Measurements from ENCODE around the gene TRPC4AP.

Gene TRPC4AP

GRCh38 chr20:35101620-35102019 lies 9.0 kb upstream of the TRPC4AP start:
- no peak for DNase-seq (ENCODE audit: low read depth)
- TF ChIP-seq, protein P1, sequence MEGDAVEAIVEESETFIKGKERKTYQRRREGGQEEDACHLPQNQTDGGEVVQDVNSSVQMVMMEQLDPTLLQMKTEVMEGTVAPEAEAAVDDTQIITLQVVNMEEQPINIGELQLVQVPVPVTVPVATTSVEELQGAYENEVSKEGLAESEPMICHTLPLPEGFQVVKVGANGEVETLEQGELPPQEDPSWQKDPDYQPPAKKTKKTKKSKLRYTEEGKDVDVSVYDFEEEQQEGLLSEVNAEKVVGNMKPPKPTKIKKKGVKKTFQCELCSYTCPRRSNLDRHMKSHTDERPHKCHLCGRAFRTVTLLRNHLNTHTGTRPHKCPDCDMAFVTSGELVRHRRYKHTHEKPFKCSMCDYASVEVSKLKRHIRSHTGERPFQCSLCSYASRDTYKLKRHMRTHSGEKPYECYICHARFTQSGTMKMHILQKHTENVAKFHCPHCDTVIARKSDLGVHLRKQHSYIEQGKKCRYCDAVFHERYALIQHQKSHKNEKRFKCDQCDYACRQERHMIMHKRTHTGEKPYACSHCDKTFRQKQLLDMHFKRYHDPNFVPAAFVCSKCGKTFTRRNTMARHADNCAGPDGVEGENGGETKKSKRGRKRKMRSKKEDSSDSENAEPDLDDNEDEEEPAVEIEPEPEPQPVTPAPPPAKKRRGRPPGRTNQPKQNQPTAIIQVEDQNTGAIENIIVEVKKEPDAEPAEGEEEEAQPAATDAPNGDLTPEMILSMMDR (conservative IDR thresholded peaks at IDR 0.05; ENCODE audit: low read length) = no peak
- no peak overlapping the region for H3K4me3 ChIP-seq (ENCODE audit: low read length)

- DNase-seq (ENCODE audit: low read depth) = peak; percentile 71
- no peak overlapping the region; the same call in 1 of the 2 replicates for H3K4me3 ChIP-seq (ENCODE audit: low read length)
- TF ChIP-seq, protein P1 (conservative IDR thresholded peaks at IDR 0.05; ENCODE audit: low read length) = no peak
Observed at GRCh38 chr20:35093267-35093884, 769 bp upstream of the TRPC4AP start.

DNA sequence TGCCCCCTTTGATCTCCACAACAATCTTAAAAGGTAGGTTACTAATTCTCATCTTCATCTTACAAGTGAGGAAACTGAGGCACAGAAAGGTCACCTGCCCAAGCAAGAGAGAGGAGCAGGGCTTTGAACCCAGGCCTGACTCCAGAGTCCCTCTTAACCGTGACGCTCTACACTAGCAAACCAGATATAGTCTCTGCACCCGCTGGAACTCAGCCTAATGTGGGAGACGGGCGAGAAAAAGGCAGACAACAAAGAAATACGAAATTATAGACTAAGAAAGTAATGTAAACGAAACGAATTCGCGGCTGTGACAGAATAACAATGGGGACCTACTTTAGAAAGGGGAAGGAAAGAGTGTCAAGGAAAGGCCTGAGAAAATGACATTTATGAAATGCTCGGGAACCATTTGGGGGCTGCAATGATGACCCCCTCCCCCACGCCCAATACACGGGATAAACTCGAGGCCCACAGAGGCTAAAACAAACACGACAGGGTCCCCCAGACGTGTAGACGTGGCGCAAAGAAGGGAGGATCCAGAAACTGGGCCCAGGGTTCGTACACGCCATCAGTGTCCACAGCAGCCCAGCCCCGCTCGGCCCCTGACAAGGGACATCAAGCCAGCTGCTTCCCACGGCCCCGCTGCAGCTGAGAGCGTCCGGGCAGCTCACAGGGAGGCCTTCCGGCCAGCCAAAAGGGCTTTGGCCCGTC lies 637 bp downstream of the TRPC4AP start:
- peak overlapping the region; percentile 91 for H3K4me3 ChIP-seq (ENCODE audit: low read length)
- TF ChIP-seq, protein P1 (conservative IDR thresholded peaks at IDR 0.05; ENCODE audit: low read length) = no peak
- DNase-seq (ENCODE audit: low read depth) = peak; percentile 18

GRCh38 chr20:35088231-35089145 lies 4.1 kb downstream of the TRPC4AP start:
- TF ChIP-seq, protein P1 (conservative IDR thresholded peaks at IDR 0.05; ENCODE audit: low read length) = no peak

DNA sequence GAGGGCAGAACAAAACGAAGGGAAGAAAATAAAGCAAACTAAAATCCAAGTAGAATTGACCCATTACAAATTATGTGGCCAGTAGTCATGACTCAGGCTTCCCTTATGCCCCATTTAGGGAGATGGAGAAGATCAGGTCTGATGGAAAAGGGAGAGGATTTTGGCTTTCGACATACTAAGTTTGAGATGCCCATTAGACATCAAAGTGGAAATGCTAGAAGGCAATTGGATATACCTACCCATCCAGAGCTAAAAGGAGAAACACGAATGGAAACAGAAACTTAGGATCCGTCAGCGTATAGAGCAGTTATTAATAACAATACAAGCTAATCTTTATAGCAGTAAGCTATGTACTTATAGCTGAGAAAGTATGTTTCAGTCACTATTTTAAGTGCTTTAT lies 4.8 kb downstream of the TRPC4AP start:
- no peak for DNase-seq (ENCODE audit: low read depth)
- no peak overlapping the region for H3K4me3 ChIP-seq (ENCODE audit: low read length)
- TF ChIP-seq, protein P1 (conservative IDR thresholded peaks at IDR 0.05; ENCODE audit: low read length) = no peak

More at GRCh38 chr20:35088231-35089145, 4.1 kb downstream of the TRPC4AP start:
- DNase-seq (ENCODE audit: low read depth) = peak; percentile 13
- no peak overlapping the region for H3K4me3 ChIP-seq (ENCODE audit: low read length)

GRCh38 chr20:35087355-35087754 lies 5.3 kb downstream of the TRPC4AP start:
- no peak overlapping the region for H3K4me3 ChIP-seq (ENCODE audit: low read length)
- TF ChIP-seq, protein P1 (conservative IDR thresholded peaks at IDR 0.05; ENCODE audit: low read length) = no peak
- no peak for DNase-seq (ENCODE audit: low read depth)

All from AG10803 (cell line).